CD4-positive, alpha-beta T cell treated with Interleukin-17A for 4 hours (primary cell): Measurements from ENCODE around the gene UMODL1.

Source experiments
- DNase-seq: peaks from one replicate; pipeline ENCODE4 v3.0.0-alpha.2; 2020; ENCODE audit warnings: mixed read lengths

Gene UMODL1

DNA sequence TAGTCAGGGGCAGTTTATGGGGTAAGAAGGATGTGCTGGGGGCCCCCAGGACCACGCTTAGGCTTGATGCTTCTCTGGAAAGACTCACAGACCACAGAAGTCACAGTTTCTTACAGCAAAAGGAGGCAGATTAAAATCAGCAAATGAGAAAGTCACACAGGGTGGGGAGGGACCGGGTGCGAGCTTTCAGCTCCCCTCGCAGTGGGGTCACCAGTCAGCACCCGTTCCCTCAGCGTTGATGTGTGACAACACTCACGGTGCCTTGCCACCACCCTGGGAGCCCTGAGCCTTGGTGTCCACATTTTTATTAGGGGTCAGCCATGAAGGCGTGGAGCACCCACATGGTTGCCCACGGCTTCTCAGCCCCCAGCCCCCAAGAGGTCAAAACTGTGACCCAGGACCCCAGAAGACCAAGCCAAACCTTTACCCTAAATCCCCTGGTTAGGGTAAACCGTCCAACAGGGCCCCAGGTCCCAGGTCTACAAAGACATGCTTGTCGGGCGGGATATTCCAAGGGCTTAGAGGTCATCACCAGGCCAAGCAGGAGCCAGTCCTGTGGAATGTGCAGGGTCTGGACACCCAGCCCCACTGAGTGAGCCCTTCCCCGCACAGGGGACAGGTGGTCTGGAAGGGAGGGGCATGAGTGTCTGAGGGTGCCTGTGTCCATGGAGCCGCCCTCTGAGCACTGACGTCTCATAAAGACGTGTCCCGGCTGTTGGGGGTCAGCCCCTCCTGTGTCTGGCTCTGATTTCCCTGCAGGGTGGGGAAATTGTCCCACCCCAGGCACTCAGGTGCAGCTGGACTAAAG is 83.3 kb downstream of the UMODL1 start:
- no peak for DNase-seq

DNA sequence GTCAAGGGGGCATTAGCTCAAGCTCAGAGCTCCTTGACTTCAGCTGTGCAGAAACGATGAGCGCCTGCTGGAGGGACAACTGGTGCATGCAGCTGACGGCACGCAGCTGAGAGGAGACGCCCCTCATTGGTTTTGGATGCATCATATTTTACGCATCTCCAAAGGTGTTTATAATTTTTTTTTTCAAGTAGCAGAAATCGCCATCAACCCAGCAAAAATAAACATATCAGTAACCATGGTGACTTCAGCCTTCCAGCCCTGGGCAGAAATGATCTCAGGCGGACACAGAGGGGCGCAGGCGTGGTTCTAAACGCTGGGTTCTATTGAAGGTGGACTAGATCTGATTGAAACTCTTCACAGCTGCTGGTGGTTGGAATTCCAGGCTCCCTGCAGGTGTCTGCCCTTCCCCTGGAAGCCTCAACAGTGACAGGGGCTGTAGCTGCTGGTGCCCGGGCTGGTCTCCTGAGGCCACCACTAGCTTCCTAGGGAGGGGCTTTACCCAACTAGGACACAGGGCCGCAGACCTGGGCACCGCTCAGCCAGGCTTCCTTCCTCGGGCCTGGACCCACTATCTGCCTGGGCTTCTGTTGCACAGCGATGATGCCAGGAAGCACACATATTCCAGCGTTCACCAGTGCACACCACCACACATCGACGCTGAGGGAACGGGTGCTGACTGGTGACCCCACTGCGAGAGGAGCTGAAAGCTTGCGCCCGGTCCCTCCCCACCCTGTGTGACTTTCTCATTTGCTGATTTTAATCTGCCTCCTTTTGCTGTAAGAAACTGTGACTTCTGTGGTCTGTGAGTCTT is 84.1 kb downstream of the UMODL1 start:
- DNase-seq: no peak

DNA sequence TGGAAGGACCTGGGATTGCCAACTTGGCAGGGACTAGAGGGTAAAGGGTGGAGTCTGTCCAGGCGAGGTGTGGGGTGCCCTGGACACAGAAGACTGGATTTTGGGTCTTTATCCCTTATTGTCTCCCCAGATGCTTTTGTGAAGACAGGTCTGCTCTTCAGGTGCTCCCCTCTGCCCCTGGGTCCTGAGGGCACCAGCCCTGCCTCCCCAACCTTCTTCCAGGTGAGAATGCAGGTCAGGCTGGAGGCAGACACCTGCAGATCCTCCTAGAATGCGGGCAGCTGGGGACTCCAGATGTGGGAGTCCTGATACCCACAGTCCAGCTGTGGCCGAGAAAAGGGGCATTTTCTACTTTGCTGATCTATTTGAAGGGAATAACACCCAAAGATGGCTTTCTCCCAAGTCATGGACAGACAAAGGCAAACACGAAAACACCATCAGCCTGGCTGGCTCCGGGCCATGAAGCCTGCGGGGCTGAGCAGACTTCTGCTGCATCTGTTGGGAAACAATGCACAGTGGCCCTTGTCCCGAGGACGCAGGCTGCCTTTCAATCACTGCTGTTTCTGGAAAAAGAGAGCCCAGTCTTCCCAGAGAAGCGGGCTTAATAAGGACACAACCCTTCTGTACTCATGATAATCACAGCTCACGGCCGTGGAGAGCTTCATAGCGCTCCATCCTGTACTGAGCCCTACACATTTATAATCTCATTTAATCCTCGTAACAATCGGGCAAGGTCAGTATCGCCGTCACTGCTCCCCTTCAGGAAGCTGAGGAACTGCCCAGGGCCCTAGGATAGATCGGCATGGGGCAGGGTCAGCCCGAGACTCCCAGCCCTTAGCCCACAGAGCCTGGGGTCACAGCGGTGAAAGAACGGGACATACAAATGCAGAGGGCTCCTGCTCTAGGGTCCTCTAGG is 85.8 kb downstream of the UMODL1 start:
- no peak for DNase-seq

DNA sequence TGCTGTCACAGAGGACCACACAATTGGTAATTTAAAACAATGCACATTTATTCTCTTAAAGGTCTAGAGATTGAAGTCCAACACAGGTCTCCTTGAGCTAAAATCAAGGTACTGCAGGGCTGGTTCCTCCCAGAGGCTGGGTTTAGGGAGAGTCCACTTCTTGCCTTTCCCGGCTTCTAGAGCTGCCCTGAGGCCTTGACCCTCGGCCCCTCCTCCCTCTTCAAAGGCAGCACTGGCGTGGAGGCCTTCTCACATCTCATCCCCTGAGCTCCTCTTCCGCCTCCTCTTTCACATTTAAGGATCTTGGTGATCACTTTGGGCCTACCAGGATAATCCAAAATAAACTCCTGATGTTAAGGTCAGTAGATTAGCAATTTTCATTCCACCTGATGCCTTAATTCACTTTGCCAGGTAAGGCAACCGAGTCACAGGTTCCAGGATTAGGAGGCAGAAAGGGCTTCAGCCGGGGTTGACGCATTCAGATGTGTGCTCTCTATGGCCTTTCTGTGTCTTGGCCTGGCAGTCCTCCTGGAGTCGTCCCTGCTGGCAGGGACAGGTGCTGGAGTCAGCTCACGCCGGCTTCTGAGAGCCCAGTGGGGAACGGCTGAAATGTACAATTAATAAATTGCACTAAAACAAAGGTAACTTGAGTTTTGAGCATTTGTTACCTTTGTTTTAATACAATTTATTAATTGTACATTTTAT is 86.6 kb downstream of the UMODL1 start:
- no peak for DNase-seq

DNA sequence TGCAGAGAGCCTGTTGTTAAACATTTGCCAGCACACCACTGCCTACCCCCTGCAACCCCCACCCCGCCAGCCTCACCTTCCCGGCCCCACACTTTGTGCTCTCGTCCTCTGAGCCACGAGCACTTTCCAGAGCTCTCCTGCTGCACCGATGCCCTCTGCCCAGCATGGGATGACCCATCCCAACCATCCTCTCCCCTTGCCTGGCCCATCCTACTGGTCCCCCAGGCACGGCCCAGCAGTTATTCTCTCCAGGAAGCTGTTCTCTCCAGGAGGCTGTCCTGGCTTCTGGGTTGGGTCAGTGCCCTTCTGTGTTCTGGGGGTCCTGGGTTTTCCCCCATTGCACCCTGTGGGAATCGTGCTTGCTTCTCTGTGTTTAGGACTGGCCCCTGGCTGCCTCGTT is 87.7 kb downstream of the UMODL1 start:
- DNase-seq: no peak

DNA sequence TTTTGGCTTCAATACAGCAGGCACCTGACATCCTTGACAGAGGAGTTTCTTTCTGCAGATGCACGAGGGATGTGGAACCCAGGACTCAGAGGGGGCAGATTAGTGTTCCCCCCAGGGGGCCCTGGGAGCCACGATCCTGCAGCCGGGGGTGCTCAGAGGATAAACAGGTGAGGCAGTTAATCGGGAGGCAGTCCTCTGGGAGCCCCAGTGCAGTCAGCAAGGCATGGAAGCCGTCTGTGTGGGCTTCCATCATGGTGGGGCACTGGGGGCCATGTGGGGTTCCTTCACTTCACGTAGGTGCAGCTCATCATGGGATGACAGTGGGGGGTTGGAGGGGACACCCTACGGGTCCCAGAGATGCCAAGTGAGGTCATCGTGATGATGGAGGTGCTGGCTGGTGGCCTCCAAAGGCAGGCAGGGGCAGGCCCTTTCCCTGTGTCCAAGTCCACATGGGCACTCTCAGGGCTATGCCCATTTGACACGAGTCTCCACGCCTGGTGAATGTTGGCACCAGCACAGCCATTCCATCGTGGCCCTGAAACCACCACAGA is 88.5 kb downstream of the UMODL1 start:
- no peak for DNase-seq

DNA sequence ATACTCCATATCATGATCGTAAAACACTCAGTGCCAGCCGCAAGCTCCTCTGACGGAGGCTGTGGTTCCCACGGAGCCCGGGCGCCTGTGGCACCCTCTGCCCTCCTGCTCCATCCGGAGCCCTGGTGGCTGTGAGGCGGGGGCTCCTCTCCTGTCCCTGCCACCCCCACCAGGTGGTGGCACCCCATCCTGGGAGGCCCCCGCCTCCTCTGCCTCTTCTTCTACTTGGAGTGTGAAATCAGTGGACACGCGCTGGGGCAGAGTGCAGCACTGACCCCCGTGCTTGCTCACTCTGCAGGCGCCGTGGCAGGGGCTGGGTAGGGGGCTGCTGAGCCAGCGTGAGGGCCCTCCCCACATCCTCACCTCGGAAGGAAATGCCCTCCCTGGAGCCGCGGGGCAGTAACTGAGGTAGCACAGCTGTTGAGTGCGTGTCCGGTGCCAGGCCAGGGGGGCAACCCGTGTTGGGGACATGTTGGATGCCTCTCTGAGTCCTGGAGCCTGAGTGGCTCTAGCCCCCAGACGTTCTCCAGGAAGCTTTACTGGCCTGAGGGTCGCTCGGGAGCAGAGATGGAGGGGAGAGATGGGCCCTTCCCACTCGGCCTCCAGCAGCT is 89.1 kb downstream of the UMODL1 start:
- DNase-seq: peak; percentile 38

DNA sequence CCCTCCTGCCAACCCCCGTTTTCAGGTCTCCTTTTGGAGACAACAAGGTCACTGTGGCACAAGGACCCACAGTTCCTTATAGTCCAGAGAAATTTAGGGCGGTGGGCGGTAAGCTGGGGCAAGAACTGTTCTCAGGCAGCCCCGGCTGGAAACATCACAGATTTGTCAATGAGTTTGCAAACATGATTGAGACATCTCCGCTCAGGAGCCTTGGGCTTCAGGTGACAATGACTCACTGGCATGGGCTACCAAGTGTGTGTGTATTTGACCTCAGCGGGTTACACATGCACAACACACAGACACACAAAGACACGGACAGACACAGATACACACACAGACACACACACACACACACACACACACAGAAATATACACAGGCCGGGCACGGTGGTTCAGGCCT is 89.6 kb downstream of the UMODL1 start:
- no peak for DNase-seq

DNA sequence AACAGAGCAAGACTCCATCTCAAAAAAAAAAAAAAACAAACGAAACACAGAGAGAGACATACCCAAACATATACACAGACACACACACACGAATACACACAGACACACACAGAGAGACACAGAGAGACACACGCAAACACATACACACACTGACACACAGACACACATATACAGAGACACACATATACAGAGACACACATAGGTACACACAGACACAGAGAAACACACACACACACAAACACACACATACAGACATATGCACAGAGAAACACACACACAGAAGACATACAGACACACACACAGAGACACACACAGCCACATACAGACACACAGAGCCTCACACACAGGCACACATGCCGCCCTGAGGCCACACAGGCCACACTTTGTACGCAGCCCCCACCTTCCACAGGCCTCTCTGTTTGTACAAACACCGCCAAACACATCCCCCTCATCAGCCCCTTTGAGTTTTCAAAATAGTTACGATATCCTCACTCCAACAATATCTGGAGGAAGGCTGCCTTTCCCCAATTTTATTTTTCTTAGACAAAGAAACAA is 90.4 kb downstream of the UMODL1 start:
- DNase-seq: no peak

DNA sequence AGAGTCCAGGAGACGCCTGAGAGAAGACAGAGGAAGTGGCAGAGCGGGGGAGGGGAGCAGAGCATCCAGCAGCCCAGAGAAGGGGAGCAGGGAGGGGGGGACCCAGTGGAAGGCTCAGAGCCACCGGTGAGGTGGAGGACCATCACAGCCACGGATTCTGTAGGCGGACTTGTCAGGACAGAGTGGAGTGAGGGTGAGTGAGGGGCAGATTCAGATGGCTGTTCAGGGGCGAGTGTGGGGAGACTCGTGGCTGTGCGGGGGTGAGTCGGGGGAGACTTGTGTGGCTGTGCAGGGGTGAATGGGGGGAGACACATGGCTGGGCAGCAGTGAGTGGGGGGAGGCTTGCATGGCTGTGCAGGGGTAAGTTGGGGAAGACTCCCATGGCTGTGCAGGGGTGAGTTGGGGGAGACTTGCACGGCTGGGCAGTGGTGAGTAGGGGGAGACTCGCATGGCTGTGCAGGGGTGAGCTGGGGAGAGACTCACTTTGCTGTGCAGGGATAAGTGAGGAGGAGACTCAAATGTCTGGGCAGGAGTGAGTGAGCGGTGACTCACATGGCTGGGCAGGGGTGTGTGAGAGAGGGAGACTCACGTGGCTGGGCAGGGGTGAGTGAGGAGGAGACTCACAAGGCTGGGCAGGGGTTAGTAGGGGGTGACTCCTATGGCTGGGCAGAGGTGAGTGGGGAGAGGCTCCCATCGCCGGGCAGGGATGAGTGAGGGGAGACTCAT is 91.0 kb downstream of the UMODL1 start:
- DNase-seq: peak; percentile 70

DNA sequence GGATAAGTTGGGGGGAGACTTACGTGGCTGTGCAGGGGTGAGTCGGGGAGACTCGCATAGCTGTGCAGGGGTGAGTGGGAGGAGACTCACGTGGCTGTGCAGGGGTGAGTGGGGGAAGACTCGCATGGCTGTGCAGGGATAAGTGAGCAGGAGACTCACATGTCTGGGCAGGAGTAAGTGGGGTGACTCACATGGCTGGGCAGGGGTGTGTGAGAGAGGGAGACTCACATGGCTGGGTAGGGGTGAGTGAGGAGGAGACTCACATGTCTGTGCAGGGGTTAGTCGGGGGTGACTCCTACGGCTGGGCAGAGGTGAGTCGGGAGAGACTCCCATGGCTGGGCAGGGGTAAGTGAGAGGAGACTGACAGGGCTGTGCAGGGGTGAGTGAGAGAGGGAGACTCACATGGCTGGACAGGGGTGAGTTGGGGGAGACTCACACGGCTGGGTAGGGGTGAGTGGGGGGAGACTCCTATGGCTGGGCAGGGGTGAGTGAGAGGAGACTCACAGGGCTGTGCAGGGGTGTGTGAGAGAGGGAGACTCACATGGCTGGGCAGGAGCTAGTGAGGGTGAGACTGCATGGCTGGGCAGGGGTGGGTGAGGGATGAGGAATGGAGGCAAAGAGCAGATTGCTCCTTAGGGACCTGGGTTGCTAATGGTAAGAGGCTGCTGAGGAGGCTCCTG is 91.9 kb downstream of the UMODL1 start:
- DNase-seq: peak; percentile 21

DNA sequence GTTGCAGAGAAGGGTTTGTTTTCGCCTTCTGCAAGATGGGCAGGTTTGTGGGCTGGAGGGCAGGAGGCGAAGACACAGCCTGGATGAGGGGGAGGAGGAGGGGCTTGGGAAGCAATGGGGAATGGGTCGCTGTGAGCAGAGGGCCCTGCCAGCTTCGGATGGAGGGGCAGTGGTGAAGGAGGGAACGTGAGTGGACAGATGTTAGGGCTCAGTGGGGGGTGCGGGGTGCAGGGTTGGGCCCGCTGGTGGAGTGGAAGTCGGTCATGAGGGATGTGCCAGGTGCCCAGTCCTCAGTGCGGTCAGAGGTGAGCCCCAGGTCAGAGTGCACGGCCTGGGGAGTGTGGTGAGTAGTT is 92.4 kb downstream of the UMODL1 start:
- DNase-seq: no peak

DNA sequence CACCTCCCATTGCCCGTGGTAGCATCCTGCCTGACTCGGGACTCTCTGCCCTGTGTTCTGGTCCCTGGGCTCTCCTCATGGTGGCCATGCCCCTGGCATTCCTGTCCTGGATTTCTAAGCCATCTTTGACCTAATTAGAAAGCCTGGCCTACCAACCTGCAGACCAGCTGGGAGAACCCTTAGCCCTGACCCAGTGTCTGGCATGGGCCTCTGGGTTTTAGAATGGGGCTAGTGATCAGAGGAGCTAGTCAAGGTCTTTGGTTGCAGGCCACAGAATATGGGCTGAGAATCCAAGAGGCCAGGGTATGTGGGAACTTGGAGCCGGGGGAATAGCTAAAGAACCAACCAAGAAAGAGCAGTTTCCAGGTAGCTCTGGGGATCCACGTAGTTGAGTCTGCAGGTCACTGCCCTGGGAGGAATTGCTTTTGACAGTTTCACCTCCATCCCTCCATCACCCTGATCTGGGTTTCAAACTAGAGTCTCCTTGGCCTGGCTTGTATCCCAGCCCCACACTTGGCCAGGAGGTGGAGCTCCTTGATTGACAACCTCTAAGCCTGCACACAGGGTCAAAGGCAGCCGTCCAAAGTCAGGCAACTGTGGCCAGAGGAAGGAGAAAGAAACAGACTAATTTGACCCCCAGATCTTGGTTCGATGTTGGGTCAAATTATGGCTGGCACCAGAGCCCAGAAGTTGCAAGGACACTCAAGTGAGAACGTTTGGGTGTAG is 93.1 kb downstream of the UMODL1 start:
- DNase-seq: peak; percentile 75

DNA sequence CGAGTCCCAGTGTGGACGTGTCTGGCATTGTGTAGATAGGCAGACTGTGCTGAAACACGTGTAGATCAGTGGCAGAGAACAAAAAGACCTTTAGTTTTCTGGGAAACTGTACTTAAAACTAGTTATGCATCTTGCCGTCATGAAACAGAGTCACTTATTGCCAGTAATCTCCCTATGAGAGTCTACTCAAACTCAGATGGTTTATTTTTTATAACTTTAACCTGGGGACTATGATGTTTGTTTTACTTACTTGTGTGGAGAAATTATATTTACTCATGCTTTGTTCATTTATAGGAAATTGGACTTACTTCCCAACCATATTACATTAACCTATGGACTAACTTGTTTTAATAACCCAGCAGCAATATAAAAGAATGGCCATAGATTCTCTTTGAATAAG is 93.7 kb downstream of the UMODL1 start:
- DNase-seq: no peak

DNA sequence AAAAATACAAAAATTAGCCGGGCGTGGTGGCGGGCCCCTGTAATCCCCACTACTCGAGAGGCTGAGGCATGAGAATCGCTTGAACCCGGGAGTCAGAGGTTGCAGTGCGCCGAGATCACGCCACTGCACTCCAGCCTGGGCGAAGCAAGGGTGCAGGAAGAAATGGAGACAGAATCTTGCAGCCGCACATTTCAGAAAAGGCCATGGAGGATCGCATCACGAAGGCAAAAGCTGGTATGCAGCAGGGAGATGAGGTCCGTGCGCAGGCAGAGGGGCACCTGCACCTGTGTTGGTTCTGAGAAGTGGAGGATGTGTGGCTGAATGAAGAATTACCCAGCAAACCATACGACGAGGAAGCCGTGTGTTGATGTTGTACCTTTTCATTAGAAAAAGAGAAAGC is 94.8 kb downstream of the UMODL1 start:
- DNase-seq: no peak

DNA sequence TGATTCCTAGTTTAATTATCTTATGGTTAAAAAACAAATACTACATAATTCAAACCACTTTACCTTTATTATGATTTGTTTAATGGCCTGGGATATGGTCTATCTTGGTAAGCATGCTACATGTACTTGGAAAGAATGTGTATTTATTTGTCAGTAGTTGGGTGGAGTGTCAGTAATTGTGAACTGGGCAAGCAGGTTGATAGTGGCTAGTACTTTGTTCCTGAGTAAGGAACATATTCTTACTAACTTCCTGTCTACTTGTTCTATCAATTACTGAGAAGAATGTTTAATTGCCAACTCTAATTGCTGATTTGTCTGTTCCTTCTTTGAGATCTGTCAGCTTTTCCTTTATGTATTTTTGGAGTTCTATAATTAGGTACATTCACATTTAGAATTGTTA is 98.6 kb downstream of the UMODL1 start:
- no peak for DNase-seq

DNA sequence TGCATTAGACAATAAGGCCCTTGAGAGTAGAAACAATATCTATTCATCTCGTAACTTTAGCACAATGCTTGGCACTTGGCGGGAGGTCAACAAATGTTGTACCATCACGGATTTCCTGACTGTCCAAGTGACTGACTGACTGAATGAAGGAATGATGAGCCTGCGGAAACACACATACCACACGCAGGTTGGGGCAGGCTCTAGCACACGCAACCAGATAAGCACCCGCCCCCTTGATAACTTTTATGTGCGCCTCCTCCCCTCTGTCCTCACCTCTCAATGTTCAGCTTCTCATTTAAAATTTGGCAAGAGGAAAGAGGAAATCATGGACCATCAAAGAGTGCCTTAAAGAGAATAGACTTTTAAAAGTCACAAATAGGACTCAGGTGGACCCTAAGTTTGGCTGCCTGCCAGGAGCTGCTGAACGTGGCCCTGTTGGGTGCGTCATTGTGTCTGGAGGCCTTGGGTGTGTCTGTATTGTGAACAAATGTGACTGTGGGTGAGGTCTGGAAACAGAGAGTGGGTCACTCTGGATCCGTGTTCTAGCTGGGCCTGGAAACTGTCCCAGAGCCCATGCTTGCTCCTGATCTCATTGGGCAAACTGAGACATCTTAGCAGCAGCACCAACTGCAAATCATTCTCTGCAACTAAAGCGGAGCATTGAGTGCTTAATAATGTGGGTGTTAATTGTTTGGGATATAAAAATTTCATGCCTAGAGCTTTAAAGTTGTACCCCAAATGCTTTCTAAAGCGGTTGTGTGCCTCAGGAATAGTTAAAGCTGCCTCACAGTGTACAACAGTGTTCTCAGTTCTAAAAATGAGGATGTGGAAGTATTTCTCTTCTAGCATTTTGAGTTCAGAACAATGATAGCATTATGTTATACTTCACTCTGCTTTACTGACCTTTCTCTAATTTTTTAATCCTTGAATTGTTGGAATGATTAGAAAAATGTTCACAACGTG is 100.3 kb downstream of the UMODL1 start:
- DNase-seq: no peak
